ENCODE data around the gene NEO1.
A peak's percentile ranks its signal among the peaks of the same experiment; 100 is the strongest.

The NEO1 gene

DNA sequence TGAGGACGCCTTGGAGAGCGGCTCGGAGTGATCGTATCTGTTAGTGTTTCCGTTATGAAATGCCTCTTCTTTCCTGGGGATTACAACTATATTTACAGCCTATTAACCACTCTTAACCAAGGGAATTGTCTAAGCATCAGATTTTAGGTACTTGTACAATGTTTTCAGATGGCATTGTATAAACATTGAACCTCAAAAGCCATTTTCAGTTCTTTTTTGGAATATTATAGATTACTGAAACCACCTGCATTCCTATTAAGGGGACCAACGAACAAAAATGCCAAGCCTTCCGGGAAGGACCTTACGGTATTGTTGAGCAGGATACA, 1.1 kb downstream of the NEO1 start:
- DNase-seq (ENCODE audit: low read depth), result no peak
- peak overlapping the region; percentile 61 for H3K4me3 ChIP-seq (ENCODE audit: low read depth, low read length)
- TF ChIP-seq, protein P1, sequence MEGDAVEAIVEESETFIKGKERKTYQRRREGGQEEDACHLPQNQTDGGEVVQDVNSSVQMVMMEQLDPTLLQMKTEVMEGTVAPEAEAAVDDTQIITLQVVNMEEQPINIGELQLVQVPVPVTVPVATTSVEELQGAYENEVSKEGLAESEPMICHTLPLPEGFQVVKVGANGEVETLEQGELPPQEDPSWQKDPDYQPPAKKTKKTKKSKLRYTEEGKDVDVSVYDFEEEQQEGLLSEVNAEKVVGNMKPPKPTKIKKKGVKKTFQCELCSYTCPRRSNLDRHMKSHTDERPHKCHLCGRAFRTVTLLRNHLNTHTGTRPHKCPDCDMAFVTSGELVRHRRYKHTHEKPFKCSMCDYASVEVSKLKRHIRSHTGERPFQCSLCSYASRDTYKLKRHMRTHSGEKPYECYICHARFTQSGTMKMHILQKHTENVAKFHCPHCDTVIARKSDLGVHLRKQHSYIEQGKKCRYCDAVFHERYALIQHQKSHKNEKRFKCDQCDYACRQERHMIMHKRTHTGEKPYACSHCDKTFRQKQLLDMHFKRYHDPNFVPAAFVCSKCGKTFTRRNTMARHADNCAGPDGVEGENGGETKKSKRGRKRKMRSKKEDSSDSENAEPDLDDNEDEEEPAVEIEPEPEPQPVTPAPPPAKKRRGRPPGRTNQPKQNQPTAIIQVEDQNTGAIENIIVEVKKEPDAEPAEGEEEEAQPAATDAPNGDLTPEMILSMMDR (IDR thresholded peaks at IDR 0.05; ENCODE audit: control insufficient read depth, extremely low read depth, insufficient read depth), result no peak

DNA sequence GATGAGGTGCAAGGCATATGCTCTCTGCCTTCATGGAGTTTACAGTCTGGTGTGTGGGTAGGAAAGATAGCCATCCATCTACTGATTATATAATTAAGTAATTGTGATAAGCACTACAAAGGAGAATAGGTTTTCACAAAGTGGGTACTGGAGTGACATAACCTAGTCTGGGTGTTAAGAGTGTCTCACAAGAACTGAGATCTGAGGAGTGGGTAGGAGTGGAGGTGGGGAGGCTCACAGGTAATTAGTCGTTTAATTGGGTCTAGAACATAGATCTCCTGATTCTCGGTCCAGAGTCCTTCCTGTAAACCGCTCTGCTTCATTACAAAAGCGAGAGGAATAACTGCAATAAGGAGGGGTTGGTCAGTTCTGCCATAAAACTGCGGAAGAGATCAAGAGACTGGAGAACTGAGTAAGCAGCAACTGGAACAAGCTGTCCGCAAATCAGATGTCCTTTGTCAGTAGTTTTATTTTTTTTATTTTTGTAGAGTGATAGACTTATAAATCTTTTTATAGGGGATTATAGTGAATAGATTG, 2.2 kb downstream of the NEO1 start:
- DNase-seq (ENCODE audit: low read depth), result no peak
- TF ChIP-seq, protein P1 (IDR thresholded peaks at IDR 0.05; ENCODE audit: control insufficient read depth, extremely low read depth, insufficient read depth), result no peak
- H3K4me3 ChIP-seq (ENCODE audit: low read depth, low read length), result no peak overlapping the region

DNA sequence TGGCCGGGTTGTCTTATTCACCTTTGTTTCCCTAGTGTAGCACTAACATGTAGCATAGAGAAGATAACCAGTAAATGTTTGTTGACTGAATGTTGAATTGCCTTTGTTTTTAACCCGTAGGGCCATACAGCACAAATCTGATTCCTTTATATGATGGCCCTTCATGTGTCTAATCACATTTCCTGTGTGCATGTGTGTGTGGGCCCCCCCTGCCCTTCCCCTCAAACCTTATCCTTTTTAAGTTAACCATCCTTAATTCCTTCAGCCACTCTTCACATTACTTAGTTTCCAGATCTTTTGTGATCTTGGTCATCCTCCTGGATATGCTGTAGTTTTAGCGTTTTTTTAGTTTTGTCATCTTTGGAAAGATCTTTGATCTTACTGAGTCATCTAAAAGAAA, 4.2 kb downstream of the NEO1 start:
- H3K4me3 ChIP-seq (ENCODE audit: low read depth, low read length), result no peak overlapping the region
- TF ChIP-seq, protein P1 (IDR thresholded peaks at IDR 0.05; ENCODE audit: control insufficient read depth, extremely low read depth, insufficient read depth), result no peak
- DNase-seq (ENCODE audit: low read depth), result no peak

DNA sequence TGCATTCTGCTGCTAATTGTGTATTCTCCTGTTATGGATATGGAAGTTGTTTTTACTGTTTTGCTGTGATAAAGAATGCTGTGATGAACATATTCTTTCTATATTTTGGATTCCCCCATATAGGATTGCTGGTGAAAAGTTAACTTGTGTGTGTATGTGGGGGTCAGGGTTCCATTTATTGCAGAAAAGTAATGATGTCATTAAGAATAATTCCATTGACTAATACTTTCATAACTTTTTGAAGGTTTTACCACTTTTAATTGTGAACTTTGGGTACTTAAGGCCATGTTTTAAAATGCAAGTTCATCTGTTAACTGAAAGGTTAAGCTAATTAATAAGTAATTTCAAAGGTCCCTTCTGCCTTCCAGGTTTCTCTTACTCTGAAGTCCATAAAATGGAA, 6.2 kb downstream of the NEO1 start:
- H3K4me3 ChIP-seq (ENCODE audit: low read depth, low read length), result no peak overlapping the region
- TF ChIP-seq, protein P1 (IDR thresholded peaks at IDR 0.05; ENCODE audit: control insufficient read depth, extremely low read depth, insufficient read depth), result no peak
- DNase-seq (ENCODE audit: low read depth), result no peak

DNA sequence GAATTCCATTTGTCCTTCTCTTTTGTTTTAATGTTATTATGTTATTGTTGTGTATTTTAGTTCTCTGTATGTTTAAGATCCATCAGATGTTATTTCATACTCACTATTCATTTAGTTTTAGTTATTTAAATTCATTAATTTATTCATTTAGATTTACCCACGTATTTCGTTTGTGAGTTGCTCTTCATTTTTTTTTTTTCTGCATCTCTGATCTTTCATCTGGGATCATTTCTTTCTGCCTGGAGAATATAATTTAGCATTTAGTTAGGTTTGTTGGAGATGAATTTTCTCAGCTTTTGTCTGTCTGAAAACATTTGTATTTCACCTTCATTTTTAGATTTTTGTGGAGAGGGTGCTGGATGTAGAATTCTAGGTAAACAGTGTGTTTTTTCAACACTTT, 12.9 kb downstream of the NEO1 start:
- DNase-seq (ENCODE audit: low read depth), result no peak
- TF ChIP-seq, protein P1 (IDR thresholded peaks at IDR 0.05; ENCODE audit: control insufficient read depth, extremely low read depth, insufficient read depth), result no peak

DNA sequence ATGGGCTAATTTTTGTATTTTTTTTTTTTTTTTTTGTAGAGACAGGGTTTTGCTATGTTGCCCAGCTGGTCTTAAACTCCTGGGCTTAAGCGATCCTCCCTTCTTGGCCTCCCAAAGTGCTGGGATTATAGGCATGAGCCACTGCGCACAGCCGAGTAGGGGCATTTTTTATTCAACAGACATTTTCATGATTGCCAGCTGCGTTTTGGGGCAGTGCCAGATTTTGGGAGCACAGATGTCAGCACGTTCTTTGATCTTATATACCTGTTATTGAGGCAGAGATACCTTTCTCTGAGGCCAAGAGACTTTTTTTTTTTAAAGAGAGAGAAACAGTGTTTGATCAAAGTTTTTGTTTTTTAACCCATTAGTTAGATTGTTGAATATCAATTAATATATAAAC, 16.8 kb downstream of the NEO1 start:
- TF ChIP-seq, protein P1 (IDR thresholded peaks at IDR 0.05; ENCODE audit: control insufficient read depth, extremely low read depth, insufficient read depth), result no peak
- DNase-seq (ENCODE audit: low read depth), result no peak
- H3K4me3 ChIP-seq (ENCODE audit: low read depth, low read length), result no peak overlapping the region

More for the DNA sequence above, 12.9 kb downstream of the NEO1 start:
- H3K4me3 ChIP-seq (ENCODE audit: low read depth, low read length), result no peak overlapping the region

DNA sequence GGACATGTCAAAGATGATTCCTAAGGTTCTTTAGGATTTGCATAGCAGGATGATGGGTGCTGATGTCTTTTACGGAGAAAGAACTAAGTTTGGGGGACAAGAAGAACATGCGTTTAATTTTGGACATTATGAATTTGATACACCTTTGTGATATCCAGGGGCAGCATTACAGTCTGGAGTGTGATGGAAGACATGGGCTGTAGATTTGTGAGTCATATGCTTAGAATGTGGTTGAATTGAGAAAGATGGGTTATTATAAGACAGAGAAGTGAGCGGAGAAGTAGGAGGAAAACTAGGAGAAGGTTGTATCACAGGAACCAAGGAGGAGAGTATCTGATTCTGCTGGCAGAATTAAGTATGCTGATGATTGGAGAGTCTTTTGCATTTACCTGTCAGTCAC, 20.6 kb downstream of the NEO1 start:
- H3K4me3 ChIP-seq (ENCODE audit: low read depth, low read length), result no peak overlapping the region
- TF ChIP-seq, protein P1 (IDR thresholded peaks at IDR 0.05; ENCODE audit: control insufficient read depth, extremely low read depth, insufficient read depth), result no peak
- no peak for DNase-seq (ENCODE audit: low read depth)

Measured in LNCaP clone FGC (cell line).